Calu3 (cell line): Measurements from ENCODE around the gene DLL3. TPM values are rescaled to one million over a fixed set of nuclear protein-coding genes. Genes with fewer than 3 reads are reported as not detected.
A peak's percentile ranks its signal among the peaks of the same experiment; 100 is the strongest.

Experiments
- BruUV-seq: library from RNA; stranded (reverse); fragments of 400-500 nt; replicated peaks from 2 replicates; lab custom pipeline; 2021; lab: Mats Ljungman, UMichigan
- CTCF ChIA-PET: fragments of 300-600 bp; sonication (Branson Sonifier 250); formaldehyde crosslinking; loops from one replicate; lab custom pipeline; 2022; ENCODE audit warnings: antibody characterized with exemption; lab: Charles Lee
- DNase-seq: peaks from one replicate; pipeline ENCODE4 v3.0.0; 2022
- H3K27ac Mint-ChIP-seq: one replicate; pipeline ENCODE4 v1.8.0; 2022; ENCODE audit warnings: mixed read lengths; ENCODE audit not compliant: unreplicated experiment
- H3K27me3 Mint-ChIP-seq: one replicate; pipeline ENCODE4 v1.8.0; 2022; ENCODE audit warnings: mixed read lengths; ENCODE audit not compliant: unreplicated experiment
- H3K36me3 Mint-ChIP-seq: one replicate; pipeline ENCODE4 v1.8.0; 2022; ENCODE audit warnings: mild to moderate bottlenecking, moderate library complexity, mixed read lengths; ENCODE audit not compliant: insufficient read depth, unreplicated experiment
- H3K4me1 Mint-ChIP-seq: one replicate; pipeline ENCODE4 v1.8.0; 2022; ENCODE audit warnings: mild to moderate bottlenecking, low read depth, mixed read lengths; ENCODE audit not compliant: unreplicated experiment
- H3K4me3 Mint-ChIP-seq: one replicate; pipeline ENCODE4 v1.8.0; 2022; ENCODE audit warnings: mild to moderate bottlenecking, low read depth, moderate library complexity, mixed read lengths; ENCODE audit not compliant: unreplicated experiment
- H3K9me3 Mint-ChIP-seq: one replicate; pipeline ENCODE4 v1.8.0; 2022; ENCODE audit warnings: low read depth, mixed read lengths; ENCODE audit not compliant: unreplicated experiment
- CTCF ChIP-seq: fragments of 200-600 bp; IDR thresholded peaks from one replicate; pipeline ENCODE4 v1.8.0; 2022; ENCODE audit warnings: antibody characterized with exemption; ENCODE audit not compliant: unreplicated experiment
- intact Hi-C: fragments of 100-400 bp; cut with micrococcal nuclease; formaldehyde crosslinking; loops from one replicate; pipeline ENCODE4 v1.10.0; 2022; ENCODE audit not compliant: unreplicated experiment
- total RNA-seq: library from RNA; stranded (reverse); gene quantifications from 2 replicates; pipeline ENCODE4 v1.2.3, GENCODE V29; 2022

Gene DLL3
- total RNA-seq, 1 experiment from 2014 or later = 0.19 TPM

- intact Hi-C loops = no loop called here
- H3K9me3 Mint-ChIP-seq = no peaks in the 10 kb centered on the region
- DNase-seq = no peak
- H3K27me3 Mint-ChIP-seq = peaks cover 70% of the 10 kb centered on the region
- CTCF ChIA-PET = interaction anchor here (0.7 kb wide), 1 partner anchor 373 kb away, joined by 6 read pairs; no protein-coding TSS in a partner anchor
- no peaks in the 10 kb centered on the region for H3K36me3 Mint-ChIP-seq
- BruUV-seq = no TSS peak
- H3K27ac Mint-ChIP-seq = no peak overlapping the region
- TF ChIP-seq CTCF = no peak
- no peaks in the 10 kb centered on the region for H3K4me1 Mint-ChIP-seq
- no peak overlapping the region for H3K4me3 Mint-ChIP-seq
Measured at GRCh38 chr19:39517432-39517831, 18.7 kb downstream of the DLL3 start.

GRCh38 chr19:39518458-39518857 lies 19.7 kb downstream of the DLL3 start:
- CTCF ChIA-PET = interaction anchor here (0.6 to 1.2 kb wide), 5 partner anchors 9 to 163 kb away, joined by 3 to 5 read pairs (median 4); partner anchors contain the start of gene EID2B
- no peak for DNase-seq
- H3K27me3 Mint-ChIP-seq = peaks cover 60% of the 10 kb centered on the region
- intact Hi-C loops = no loop called here
- H3K4me3 Mint-ChIP-seq = peak overlapping the region; percentile 45
- TF ChIP-seq CTCF = no peak
- H3K36me3 Mint-ChIP-seq = no peaks in the 10 kb centered on the region
- H3K9me3 Mint-ChIP-seq = no peaks in the 10 kb centered on the region
- no peak overlapping the region for H3K27ac Mint-ChIP-seq
- no TSS peak for BruUV-seq
- H3K4me1 Mint-ChIP-seq = no peaks in the 10 kb centered on the region

GRCh38 chr19:39518975-39519374 lies 20.2 kb downstream of the DLL3 start:
- intact Hi-C loops = no loop called here
- peaks cover 55% of the 10 kb centered on the region for H3K27me3 Mint-ChIP-seq
- BruUV-seq = no TSS peak
- H3K4me1 Mint-ChIP-seq = no peaks in the 10 kb centered on the region
- H3K4me3 Mint-ChIP-seq = peak overlapping the region; percentile 45
- no peak for DNase-seq
- no peak for TF ChIP-seq CTCF
- H3K36me3 Mint-ChIP-seq = no peaks in the 10 kb centered on the region
- no peak overlapping the region for H3K27ac Mint-ChIP-seq
- CTCF ChIA-PET = interaction anchor here (0.8 to 1.2 kb wide), 3 partner anchors 9 to 78 kb away, joined by 3 to 5 read pairs (median 4); partner anchors contain the start of gene EID2B
- no peaks in the 10 kb centered on the region for H3K9me3 Mint-ChIP-seq

GRCh38 chr19:39520541-39521484 lies 22.1 kb downstream of the DLL3 start:
- H3K9me3 Mint-ChIP-seq = no peaks in the 10 kb centered on the region
- H3K36me3 Mint-ChIP-seq = no peaks in the 10 kb centered on the region
- no peak for TF ChIP-seq CTCF
- H3K27ac Mint-ChIP-seq = no peak overlapping the region
- BruUV-seq = no TSS peak
- no peak for DNase-seq
- CTCF ChIA-PET = interaction anchor here (0.7 kb wide), 1 partner anchor 1040 kb away, joined by 4 read pairs; no protein-coding TSS in a partner anchor
- H3K4me1 Mint-ChIP-seq = no peaks in the 10 kb centered on the region
- no peak overlapping the region for H3K4me3 Mint-ChIP-seq
- intact Hi-C loops = no loop called here
- peaks cover 36% of the 10 kb centered on the region for H3K27me3 Mint-ChIP-seq
